Kidney epithelial cell (primary cell): ENCODE results near the gene ABCA5. TPM values are rescaled to one million over a fixed set of nuclear protein-coding genes. Genes with fewer than 3 reads are reported as not detected.

Experiments
- DNase-seq: peaks from one replicate; pipeline ENCODE4 v3.0.0-alpha.2; 2010; ENCODE audit warnings: low read depth
- H3K27me3 ChIP-seq: 2 replicates; pipeline ENCODE4 v1.6.0; 2011; ENCODE audit warnings: low read length; ENCODE audit not compliant: control insufficient read depth, insufficient read depth
- H3K36me3 ChIP-seq: 2 replicates; pipeline ENCODE4 v1.5.1; 2011; ENCODE audit warnings: low read length; ENCODE audit not compliant: control insufficient read depth, insufficient read depth
- H3K4me3 ChIP-seq: 2 replicates; pipeline ENCODE4 v1.5.1; 2011; ENCODE audit warnings: low read depth, mild to moderate bottlenecking, control low read depth, low read length
- total RNA-seq: library from RNA; depleted of rRNA; stranded (reverse); fragments of >200 nt; gene quantifications from 2 replicates; pipeline ENCODE4 v1.2.3, GENCODE V29; 2015
- TF ChIP-seq, protein P1 (sequence below): IDR thresholded peaks from 2 replicates; pipeline ENCODE4 v1.5.1; 2011; ENCODE audit warnings: mild to moderate bottlenecking, moderate library complexity, low read length, control low read depth, inconsistent platforms; ENCODE audit not compliant: insufficient read depth, poor library complexity, severe bottlenecking

The ABCA5 gene, protein sequence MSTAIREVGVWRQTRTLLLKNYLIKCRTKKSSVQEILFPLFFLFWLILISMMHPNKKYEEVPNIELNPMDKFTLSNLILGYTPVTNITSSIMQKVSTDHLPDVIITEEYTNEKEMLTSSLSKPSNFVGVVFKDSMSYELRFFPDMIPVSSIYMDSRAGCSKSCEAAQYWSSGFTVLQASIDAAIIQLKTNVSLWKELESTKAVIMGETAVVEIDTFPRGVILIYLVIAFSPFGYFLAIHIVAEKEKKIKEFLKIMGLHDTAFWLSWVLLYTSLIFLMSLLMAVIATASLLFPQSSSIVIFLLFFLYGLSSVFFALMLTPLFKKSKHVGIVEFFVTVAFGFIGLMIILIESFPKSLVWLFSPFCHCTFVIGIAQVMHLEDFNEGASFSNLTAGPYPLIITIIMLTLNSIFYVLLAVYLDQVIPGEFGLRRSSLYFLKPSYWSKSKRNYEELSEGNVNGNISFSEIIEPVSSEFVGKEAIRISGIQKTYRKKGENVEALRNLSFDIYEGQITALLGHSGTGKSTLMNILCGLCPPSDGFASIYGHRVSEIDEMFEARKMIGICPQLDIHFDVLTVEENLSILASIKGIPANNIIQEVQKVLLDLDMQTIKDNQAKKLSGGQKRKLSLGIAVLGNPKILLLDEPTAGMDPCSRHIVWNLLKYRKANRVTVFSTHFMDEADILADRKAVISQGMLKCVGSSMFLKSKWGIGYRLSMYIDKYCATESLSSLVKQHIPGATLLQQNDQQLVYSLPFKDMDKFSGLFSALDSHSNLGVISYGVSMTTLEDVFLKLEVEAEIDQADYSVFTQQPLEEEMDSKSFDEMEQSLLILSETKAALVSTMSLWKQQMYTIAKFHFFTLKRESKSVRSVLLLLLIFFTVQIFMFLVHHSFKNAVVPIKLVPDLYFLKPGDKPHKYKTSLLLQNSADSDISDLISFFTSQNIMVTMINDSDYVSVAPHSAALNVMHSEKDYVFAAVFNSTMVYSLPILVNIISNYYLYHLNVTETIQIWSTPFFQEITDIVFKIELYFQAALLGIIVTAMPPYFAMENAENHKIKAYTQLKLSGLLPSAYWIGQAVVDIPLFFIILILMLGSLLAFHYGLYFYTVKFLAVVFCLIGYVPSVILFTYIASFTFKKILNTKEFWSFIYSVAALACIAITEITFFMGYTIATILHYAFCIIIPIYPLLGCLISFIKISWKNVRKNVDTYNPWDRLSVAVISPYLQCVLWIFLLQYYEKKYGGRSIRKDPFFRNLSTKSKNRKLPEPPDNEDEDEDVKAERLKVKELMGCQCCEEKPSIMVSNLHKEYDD (N-terminal part only)
- total RNA-seq: 4.2 and 5.5 TPM in 2 replicates

DNA sequence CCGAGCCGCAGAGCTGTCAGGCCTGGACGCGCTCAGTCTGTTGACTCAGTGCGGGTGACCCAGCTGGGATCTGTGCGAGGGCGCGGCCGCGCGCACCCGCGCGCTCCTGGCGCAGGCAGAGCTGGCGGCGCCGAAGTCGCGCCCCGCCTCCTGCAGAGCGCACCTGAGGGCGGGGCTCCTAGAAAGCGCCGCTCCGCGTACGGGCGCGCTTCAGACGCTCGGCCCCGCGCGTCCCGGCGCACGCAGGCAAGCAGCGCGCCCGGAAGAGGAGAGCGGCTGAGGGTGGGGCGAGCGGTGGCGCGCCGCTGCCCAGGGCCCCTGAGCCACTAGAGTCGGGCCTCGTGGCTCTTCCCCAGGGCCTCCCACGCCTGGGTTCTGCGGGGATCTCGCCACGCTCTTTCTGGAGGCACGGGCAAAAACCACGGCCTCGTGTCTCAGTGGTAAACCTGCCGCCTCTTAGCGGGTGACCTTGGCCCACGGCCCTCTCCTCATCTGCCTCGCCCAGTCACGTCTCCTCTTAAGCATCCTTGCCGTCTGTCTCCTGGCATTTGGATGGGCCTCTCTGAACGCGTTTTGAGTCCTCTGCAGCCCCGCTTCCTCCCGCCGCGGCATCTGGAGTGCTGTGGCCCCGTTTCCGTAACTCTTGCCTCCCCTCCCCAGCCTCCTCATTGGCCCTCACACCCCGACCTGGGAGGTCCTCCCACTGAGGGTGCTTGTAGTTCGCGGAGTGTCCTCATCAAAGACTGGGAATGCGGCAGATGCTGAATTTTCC is at the start of gene ABCA5:
ABCA5 (minus strand) TSS at position 74 of the 772 bp plus-strand sequence. CDS start 12,718 bp downstream, outside the sequence.
- Histone ChIP-seq H3K27me3 (no peaks in the 10 kb centered on the region), H3K36me3 (no peaks in the 10 kb centered on the region), H3K4me3 (peak within 1 kb of the TSS; percentile 78)
- TF ChIP-seq, protein P1, sequence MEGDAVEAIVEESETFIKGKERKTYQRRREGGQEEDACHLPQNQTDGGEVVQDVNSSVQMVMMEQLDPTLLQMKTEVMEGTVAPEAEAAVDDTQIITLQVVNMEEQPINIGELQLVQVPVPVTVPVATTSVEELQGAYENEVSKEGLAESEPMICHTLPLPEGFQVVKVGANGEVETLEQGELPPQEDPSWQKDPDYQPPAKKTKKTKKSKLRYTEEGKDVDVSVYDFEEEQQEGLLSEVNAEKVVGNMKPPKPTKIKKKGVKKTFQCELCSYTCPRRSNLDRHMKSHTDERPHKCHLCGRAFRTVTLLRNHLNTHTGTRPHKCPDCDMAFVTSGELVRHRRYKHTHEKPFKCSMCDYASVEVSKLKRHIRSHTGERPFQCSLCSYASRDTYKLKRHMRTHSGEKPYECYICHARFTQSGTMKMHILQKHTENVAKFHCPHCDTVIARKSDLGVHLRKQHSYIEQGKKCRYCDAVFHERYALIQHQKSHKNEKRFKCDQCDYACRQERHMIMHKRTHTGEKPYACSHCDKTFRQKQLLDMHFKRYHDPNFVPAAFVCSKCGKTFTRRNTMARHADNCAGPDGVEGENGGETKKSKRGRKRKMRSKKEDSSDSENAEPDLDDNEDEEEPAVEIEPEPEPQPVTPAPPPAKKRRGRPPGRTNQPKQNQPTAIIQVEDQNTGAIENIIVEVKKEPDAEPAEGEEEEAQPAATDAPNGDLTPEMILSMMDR: no peak
- DNase-seq: peak; percentile 82

DNA sequence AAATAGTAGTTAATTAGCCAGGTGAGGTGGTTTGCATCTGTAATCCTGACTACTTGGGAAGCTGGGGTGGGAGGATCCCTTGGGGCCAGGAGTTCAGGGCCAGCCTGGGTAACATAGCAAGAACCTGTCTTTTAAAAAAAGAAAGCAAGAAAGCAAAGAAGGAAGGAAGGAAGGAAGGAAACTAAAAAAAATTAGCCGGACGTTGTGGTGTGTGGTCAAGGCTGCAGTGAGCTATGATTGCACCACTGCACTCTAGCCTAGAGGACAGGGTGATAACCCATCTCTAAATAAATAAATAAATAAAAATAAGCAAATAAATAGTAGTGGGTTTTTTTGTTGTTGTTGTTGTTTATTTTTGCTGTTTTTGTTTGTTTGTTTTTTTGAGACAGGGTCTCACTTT is 48.3 kb upstream of the ABCA5 start:
- TF ChIP-seq, protein P1: no peak
- H3K27me3 ChIP-seq: no peaks in the 10 kb centered on the region
- no peaks in the 10 kb centered on the region for H3K36me3 ChIP-seq

DNA sequence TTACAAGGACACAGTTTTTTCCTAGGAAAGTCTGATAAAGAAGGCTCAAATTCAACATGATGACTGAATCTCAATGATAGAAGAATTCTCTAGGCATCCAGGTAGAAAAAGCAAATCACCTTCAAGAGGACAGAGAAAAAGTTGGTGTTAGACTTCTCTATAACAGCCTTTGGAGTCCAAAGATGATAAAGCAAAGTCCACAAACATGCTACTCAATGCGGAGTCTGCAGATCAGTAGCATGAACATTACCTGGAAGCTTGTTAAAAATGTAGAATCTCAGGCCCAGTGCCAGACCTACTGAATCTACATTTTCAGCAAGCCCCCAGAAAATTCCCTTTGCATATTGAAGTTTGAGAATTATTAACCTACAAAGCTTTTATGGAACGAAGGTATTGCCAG is 46.1 kb upstream of the ABCA5 start:
- no peaks in the 10 kb centered on the region for H3K36me3 ChIP-seq
- H3K4me3 ChIP-seq: no peak overlapping the region
- TF ChIP-seq, protein P1: no peak
- no peak for DNase-seq
- no peaks in the 10 kb centered on the region for H3K27me3 ChIP-seq

More for the DNA sequence above, 48.3 kb upstream of the ABCA5 start:
- DNase-seq: no peak
- H3K4me3 ChIP-seq: no peak overlapping the region

DNA sequence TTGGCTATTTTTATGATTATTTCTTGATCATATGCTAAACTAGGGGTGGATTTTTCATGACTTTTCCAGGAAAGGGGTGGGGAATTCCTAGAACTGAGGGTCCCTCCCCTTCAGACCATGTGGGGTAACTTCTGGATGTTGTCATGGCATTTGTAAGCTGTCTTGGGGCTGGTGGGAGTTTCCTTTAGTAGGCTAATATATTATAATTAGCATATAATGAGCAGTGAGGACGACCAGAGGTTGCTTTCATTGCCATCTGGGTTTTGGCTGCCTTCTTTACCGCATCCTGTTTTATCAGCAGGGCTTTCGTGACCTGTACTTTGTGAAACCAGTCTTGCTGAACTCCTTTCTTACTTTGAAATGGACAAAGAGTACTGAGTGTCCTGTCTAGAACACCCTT is 40.4 kb upstream of the ABCA5 start:
- TF ChIP-seq, protein P1: no peak
- Histone ChIP-seq H3K27me3 (no peaks in the 10 kb centered on the region), H3K4me3 (no peak overlapping the region), H3K36me3 (no peaks in the 10 kb centered on the region)
- no peak for DNase-seq
